SU-DHL-6 (cell line): ENCODE results near the gene CRYAA.

ENCODE experiments used
- EZH2phosphoT487 ChIP-seq: fragments of 200-600 bp; sonication (generic), shearing (Covaris generic); conservative IDR thresholded peaks from 2 replicates; pipeline ENCODE4 v1.6.1; 2018; ENCODE audit warnings: mild to moderate bottlenecking, antibody characterized with exemption, low read length, moderate library complexity, mixed read lengths
- TF ChIP-seq, protein P1 (sequence below): fragments of 200-600 bp; sonication (generic); IDR thresholded peaks from one replicate; pipeline ENCODE4 v1.5.1; 2017; ENCODE audit warnings: antibody characterized with exemption, mild to moderate bottlenecking, low read length, moderate library complexity; ENCODE audit not compliant: insufficient read depth, poor library complexity, severe bottlenecking

DNA sequence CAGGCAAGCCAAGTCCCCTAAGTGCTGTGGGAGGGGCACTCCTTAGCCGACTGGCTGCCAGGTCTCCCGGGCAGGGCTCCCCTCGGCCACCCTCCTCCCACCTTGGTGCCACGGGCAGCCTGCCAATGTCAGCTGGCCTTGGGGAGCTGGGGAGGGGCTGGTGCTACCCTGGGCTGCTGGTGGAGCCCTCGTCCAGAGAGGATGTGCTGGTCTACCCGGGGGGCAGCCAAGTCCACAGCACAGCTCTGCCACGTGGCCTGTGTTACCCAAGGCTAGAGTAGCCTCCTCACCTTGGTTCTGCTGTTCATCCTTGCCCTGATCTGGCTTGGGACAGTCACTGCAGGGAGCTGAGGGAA lies 42.9 kb downstream of the CRYAA start:
- TF ChIP-seq, protein P1, sequence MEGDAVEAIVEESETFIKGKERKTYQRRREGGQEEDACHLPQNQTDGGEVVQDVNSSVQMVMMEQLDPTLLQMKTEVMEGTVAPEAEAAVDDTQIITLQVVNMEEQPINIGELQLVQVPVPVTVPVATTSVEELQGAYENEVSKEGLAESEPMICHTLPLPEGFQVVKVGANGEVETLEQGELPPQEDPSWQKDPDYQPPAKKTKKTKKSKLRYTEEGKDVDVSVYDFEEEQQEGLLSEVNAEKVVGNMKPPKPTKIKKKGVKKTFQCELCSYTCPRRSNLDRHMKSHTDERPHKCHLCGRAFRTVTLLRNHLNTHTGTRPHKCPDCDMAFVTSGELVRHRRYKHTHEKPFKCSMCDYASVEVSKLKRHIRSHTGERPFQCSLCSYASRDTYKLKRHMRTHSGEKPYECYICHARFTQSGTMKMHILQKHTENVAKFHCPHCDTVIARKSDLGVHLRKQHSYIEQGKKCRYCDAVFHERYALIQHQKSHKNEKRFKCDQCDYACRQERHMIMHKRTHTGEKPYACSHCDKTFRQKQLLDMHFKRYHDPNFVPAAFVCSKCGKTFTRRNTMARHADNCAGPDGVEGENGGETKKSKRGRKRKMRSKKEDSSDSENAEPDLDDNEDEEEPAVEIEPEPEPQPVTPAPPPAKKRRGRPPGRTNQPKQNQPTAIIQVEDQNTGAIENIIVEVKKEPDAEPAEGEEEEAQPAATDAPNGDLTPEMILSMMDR, result no peak
- TF ChIP-seq EZH2phosphoT487, result no peak
